Lung (tissue), 12 donors: Measurements from ENCODE around the gene PDGFB. TPM values are rescaled to one million over a fixed set of nuclear protein-coding genes. Genes with fewer than 3 reads are reported as not detected.

ENCODE experiments used
- ATAC-seq: fragments of 200-7000 bp; cut with Tn5 transposase; one replicate; pipeline ENCODE4 v1.9.1; 2020; ENCODE audit warnings: moderate number of reproducible peaks; ENCODE audit not compliant: insufficient read depth, low FRiP score
- DNase-seq, 3 donors: peaks; one replicate each; pipeline ENCODE4 v3.0.0-alpha.2; 2013 to 2017
- H3K27ac ChIP-seq, 2 donors: one replicate each; pipeline ENCODE4 v1.5.1; 2013; ENCODE audit warnings: mild to moderate bottlenecking in 2 of 2, moderate library complexity in 2 of 2, control low read depth in 1 of 2, inconsistent platforms in 1 of 2, low read depth in 1 of 2, low read length in 1 of 2
- H3K27me3 ChIP-seq, 3 donors: one replicate each; pipeline ENCODE4 v1.5.1; 2013; ENCODE audit warnings: low read length in 2 of 3; ENCODE audit not compliant: control insufficient read depth in 3 of 3, insufficient read depth in 3 of 3
- H3K36me3 ChIP-seq, 4 donors: one replicate each; pipeline ENCODE4 v1.5.1; 2013; ENCODE audit warnings: low read length in 4 of 4, mild to moderate bottlenecking in 1 of 4, moderate library complexity in 1 of 4; ENCODE audit not compliant: control insufficient read depth in 4 of 4, insufficient read depth in 4 of 4
- H3K4me1 ChIP-seq, 5 donors: one replicate each; pipeline ENCODE4 v1.5.1; 2013; ENCODE audit warnings: low read length in 5 of 5, mild to moderate bottlenecking in 2 of 5, moderate library complexity in 1 of 5; ENCODE audit not compliant: control insufficient read depth in 5 of 5, insufficient read depth in 5 of 5
- H3K4me3 ChIP-seq: one replicate; pipeline ENCODE4 v1.5.1; 2013; ENCODE audit warnings: mild to moderate bottlenecking, control low read depth, moderate library complexity
- H3K9ac ChIP-seq, 2 donors: one replicate each; pipeline ENCODE4 v1.5.1; 2013; ENCODE audit warnings: low read length in 2 of 2, control low read depth in 1 of 2; ENCODE audit not compliant: insufficient read depth in 1 of 2
- H3K9me3 ChIP-seq, 4 donors: one replicate each; pipeline ENCODE4 v1.5.1; 2013; ENCODE audit warnings: low read length in 3 of 4, mild to moderate bottlenecking in 1 of 4, moderate library complexity in 1 of 4; ENCODE audit not compliant: control insufficient read depth in 4 of 4, insufficient read depth in 3 of 4
- WGBS, 2 donors: extraction: QIAGEN DNeasy Blood & Tissue Kit; methylation state at CpG; one replicate each; pipeline ENCODE4 v1.1.7; 2013; 5-methylcytosine and 5-hydroxymethylcytosine counted together
- polyA plus RNA-seq, 2 donors: library from polyadenylated mRNA; stranded (reverse); fragments of 200-250 nt; gene quantifications; one replicate each; pipeline ENCODE4 v1.2.1, GENCODE V29; 2013
- total RNA-seq, 2 donors: library from RNA; depleted of rRNA in 1 of 2; stranded (reverse); fragments of >200 nt in 1 of 2; gene quantifications; one replicate each; pipeline ENCODE4 v1.2.1, GENCODE V29; 2014 to 2021
- TF ChIP-seq, protein P1 (sequence below): IDR thresholded peaks from 2 replicates; pipeline ENCODE4 v1.5.1; 2012; ENCODE audit warnings: mild to moderate bottlenecking; ENCODE audit errors: control extremely low read depth, extremely low read depth
- donor health status: control.
- donor health status: control.
- donor health status: Bipolar disorder and iron deficiency.
- donor health status: healthy.
- donor health status: DM: yes; HTN: yes; CAD: no.

Gene PDGFB
- total and polyA plus RNA-seq, 4 donors = 9.8 to 56.7 (median 29.5) TPM

- TF ChIP-seq, protein P1, sequence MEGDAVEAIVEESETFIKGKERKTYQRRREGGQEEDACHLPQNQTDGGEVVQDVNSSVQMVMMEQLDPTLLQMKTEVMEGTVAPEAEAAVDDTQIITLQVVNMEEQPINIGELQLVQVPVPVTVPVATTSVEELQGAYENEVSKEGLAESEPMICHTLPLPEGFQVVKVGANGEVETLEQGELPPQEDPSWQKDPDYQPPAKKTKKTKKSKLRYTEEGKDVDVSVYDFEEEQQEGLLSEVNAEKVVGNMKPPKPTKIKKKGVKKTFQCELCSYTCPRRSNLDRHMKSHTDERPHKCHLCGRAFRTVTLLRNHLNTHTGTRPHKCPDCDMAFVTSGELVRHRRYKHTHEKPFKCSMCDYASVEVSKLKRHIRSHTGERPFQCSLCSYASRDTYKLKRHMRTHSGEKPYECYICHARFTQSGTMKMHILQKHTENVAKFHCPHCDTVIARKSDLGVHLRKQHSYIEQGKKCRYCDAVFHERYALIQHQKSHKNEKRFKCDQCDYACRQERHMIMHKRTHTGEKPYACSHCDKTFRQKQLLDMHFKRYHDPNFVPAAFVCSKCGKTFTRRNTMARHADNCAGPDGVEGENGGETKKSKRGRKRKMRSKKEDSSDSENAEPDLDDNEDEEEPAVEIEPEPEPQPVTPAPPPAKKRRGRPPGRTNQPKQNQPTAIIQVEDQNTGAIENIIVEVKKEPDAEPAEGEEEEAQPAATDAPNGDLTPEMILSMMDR = no peak
- ATAC-seq = no peak
- no peak overlapping the region for H3K4me3 ChIP-seq
- whole genome bisulfite sequencing, 2 donors = 92% methylated on average over 9 of the region's 9 CpGs
- H3K4me1 ChIP-seq = peaks cover 3 to 43% (median 28%) of the 10 kb centered on the region in 5 donors
- peaks cover 0 to 19% (median 0%) of the 10 kb centered on the region in 4 donors for H3K36me3 ChIP-seq
- no peaks in the 10 kb centered on the region for H3K9me3 ChIP-seq
- H3K27me3 ChIP-seq = no peaks in the 10 kb centered on the region
- no peak overlapping the region for H3K27ac ChIP-seq
- DNase-seq = no peak
- no peak overlapping the region for H3K9ac ChIP-seq
These were observed 12.5 kb downstream of the PDGFB start for GRCh38 chr22:39232246-39232645.

DNA sequence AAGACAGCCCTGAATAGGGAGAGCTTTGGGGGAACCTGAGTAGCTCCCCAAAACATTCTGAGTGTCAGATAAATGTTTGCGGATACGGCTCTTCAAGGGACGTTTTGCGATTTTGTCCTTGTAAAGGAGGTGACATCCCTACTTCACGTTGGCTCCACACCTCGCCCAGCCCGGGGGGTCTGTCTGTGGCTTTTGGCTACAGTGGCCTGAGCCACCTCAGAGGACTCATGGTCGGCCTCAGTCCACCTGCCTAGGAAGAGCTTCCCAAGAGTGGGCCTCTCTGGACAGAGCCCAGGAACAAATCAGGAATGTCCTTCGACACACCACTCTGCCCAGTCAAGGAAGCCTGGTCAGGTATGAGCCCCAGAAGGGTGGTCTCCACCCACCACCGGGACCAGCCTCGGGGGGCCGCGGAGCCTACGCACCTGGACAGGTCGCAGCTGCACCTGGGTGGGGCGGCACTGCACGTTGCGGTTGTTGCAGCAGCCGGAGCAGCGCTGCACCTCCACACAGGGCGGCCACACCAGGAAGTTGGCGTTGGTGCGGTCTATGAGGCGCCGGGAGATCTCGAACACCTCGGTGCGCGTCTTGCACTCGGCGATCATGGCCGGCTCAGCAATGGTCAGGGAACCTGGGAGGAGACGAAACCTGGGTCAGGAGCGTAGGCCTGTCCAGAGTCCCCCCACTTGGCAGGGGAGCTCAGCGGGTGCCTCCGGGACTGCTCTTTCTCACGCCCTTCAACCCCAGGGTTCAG lies 13.4 kb downstream of the PDGFB start:
- peaks cover 3 to 35% (median 19%) of the 10 kb centered on the region in 5 donors for H3K4me1 ChIP-seq
- H3K9ac ChIP-seq = no peak overlapping the region
- WGBS, 2 donors = 88 to 89% methylated on average over 37 of the region's 37 CpGs
- no peak overlapping the region for H3K27ac ChIP-seq
- peaks cover 0 to 20% (median 0%) of the 10 kb centered on the region in 4 donors for H3K36me3 ChIP-seq
- no peak for DNase-seq
- H3K27me3 ChIP-seq = no peaks in the 10 kb centered on the region
- TF ChIP-seq, protein P1 = no peak
- no peak for ATAC-seq
- no peak overlapping the region for H3K4me3 ChIP-seq
- H3K9me3 ChIP-seq = no peaks in the 10 kb centered on the region

GRCh38 chr22:39230261-39231196 lies 14.3 kb downstream of the PDGFB start:
- Histone ChIP-seq H3K36me3 (peaks cover 0 to 22% (median 0%) of the 10 kb centered on the region in 4 donors), H3K27me3 (no peaks in the 10 kb centered on the region)
- ATAC-seq = no peak

More at GRCh38 chr22:39230261-39231196, 14.3 kb downstream of the PDGFB start:
- peak in 1 of 3 donors; percentile 53 for DNase-seq
- Histone ChIP-seq H3K9ac (no peak overlapping the region), H3K4me3 (no peak overlapping the region), H3K4me1 (peaks cover 3 to 29% (median 12%) of the 10 kb centered on the region in 5 donors), H3K27ac (peak overlapping the region in 1 of 2 donors; percentile 41), H3K9me3 (no peaks in the 10 kb centered on the region)
- TF ChIP-seq, protein P1 = no peak
- 20 to 40% methylated on average over 30 of the region's 30 CpGs for WGBS, 2 donors
